Hematopoietic multipotent progenitor cell treated with erythropoietin and hydrocortisone succinate and interleukin-3 and kit ligand, for 8 days (in vitro differentiated cells): ENCODE results near the gene GPM6B.
A peak's percentile ranks its signal among the peaks of the same experiment; 100 is the strongest.

Experiments
- DNase-seq: peaks from one replicate; pipeline ENCODE4 v3.0.0-alpha.2; 2015

The GPM6B gene

GRCh38 chrX:13721819-13722519 lies 94.9 kb downstream of the GPM6B start:
- peak; percentile 65 for DNase-seq

- no peak for DNase-seq
Measured at GRCh38 chrX:13721371-13721770, 95.5 kb downstream of the GPM6B start.
